Measurements from ENCODE around the gene RALA.
A peak's percentile ranks its signal among the peaks of the same experiment; 100 is the strongest.

RALA gene

DNA sequence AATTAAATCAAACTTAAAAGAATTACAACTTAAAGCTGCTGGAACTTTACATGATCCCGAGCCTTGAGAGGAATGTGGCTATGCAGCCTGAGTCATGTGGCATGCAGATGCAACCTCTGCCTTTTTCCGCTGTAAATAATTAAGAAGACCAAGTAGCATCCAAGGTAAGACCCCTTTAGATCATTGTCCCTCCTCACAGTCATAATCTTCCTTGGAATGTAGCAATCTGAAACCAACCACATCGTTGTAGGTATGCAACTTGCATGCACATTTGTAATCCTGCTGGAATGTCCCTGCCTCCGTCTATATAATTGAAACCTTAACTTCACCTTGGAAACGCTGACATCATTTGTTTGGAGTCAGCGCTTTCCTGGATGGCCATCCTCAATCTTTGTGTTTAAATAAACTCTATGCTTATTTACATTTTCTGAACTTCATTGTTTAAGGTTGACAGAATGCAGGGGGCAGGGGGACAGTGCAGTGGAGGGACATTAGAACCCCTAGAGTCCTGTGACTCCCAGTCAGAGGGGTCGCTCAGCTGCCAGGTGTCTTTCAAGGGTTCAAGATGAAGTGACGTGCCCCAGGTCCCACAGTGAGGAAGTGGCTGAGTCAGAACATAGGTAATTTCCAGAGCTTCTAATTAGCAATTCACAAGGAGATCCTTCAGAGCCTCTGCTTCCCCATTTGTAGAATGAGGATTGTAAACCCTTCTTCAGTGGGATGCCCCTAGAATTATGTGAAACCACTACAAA, 110.7 kb downstream of the RALA start:
- peak; percentile 80 for DNase-seq
- Histone ChIP-seq H3K27me3 (replicated peaks) (no peaks in the 10 kb centered on the region), H3K4me3 (ENCODE audit: low read depth, low read length) (peak overlapping the region; percentile 66), H3K36me3 (replicated peaks) (no peaks in the 10 kb centered on the region), H3K27ac (peak overlapping the region; percentile 87)
- in situ Hi-C loops (cut with HindIII; ENCODE audit: low pct_ligation_motif_present, low sequenced_read_pairs): loop anchor here (25.0 kb wide), 1 partner anchor 147 kb away; no protein-coding TSS in a partner anchor
- TF ChIP-seq, protein P1, sequence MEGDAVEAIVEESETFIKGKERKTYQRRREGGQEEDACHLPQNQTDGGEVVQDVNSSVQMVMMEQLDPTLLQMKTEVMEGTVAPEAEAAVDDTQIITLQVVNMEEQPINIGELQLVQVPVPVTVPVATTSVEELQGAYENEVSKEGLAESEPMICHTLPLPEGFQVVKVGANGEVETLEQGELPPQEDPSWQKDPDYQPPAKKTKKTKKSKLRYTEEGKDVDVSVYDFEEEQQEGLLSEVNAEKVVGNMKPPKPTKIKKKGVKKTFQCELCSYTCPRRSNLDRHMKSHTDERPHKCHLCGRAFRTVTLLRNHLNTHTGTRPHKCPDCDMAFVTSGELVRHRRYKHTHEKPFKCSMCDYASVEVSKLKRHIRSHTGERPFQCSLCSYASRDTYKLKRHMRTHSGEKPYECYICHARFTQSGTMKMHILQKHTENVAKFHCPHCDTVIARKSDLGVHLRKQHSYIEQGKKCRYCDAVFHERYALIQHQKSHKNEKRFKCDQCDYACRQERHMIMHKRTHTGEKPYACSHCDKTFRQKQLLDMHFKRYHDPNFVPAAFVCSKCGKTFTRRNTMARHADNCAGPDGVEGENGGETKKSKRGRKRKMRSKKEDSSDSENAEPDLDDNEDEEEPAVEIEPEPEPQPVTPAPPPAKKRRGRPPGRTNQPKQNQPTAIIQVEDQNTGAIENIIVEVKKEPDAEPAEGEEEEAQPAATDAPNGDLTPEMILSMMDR (IDR thresholded peaks at IDR 0.05; ENCODE audit: low read depth, low read length, missing control alignments): no peak

DNA sequence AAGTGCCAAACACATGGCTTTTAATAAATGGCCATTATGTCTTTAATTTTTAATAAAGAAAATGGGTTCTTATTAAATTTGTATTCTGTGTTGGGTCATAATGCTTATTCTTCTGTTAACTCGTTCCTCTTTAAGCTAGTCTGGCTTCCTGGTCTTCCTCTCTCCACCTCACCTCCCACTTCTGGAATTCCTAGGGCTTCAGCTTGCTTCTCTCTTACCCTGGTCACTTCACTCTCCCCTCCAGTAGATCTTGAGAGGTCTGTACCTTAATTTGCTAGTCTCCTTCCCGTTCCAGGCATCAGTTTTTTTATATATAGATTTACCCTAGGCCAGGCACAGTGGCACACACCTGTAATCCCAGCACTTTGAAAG, 111.2 kb downstream of the RALA start:
- Histone ChIP-seq H3K27ac (peak overlapping the region; percentile 87), H3K36me3 (replicated peaks) (no peaks in the 10 kb centered on the region), H3K27me3 (replicated peaks) (no peaks in the 10 kb centered on the region), H3K4me3 (ENCODE audit: low read depth, low read length) (no peak overlapping the region)
- in situ Hi-C loops (cut with HindIII; ENCODE audit: low pct_ligation_motif_present, low sequenced_read_pairs): loop anchor here (25.0 kb wide), 1 partner anchor 147 kb away; no protein-coding TSS in a partner anchor
- TF ChIP-seq, protein P1 (IDR thresholded peaks at IDR 0.05; ENCODE audit: low read depth, low read length, missing control alignments): no peak
- DNase-seq: no peak

DNA sequence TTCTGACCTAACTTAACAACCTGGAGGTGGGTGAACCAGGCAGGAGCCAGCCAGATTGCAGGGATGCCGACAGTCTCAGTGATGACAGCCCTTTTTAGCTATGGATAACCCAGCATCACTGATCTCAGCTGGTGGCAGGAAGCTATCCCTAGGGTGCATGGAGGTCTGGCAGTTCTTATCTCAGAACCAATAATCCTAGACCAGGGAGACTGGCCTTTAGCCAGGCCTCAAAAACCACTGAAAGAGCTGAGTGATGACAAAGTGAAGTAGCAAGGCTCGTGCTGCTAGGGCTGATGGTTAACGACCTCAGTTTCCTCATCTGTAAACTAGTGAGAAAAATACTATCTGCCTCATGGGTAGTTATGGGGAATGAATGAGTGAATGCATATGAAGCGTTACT, 112.5 kb downstream of the RALA start:
- TF ChIP-seq, protein P1 (IDR thresholded peaks at IDR 0.05; ENCODE audit: low read depth, low read length, missing control alignments): no peak
- peak; percentile 71 for DNase-seq
- Histone ChIP-seq H3K27me3 (replicated peaks) (no peaks in the 10 kb centered on the region), H3K27ac (no peak overlapping the region), H3K36me3 (replicated peaks) (no peaks in the 10 kb centered on the region), H3K4me3 (ENCODE audit: low read depth, low read length) (no peak overlapping the region)
- in situ Hi-C loops (cut with HindIII; ENCODE audit: low pct_ligation_motif_present, low sequenced_read_pairs): loop anchor here (25.0 kb wide), 1 partner anchor 149 kb away; no protein-coding TSS in a partner anchor

DNA sequence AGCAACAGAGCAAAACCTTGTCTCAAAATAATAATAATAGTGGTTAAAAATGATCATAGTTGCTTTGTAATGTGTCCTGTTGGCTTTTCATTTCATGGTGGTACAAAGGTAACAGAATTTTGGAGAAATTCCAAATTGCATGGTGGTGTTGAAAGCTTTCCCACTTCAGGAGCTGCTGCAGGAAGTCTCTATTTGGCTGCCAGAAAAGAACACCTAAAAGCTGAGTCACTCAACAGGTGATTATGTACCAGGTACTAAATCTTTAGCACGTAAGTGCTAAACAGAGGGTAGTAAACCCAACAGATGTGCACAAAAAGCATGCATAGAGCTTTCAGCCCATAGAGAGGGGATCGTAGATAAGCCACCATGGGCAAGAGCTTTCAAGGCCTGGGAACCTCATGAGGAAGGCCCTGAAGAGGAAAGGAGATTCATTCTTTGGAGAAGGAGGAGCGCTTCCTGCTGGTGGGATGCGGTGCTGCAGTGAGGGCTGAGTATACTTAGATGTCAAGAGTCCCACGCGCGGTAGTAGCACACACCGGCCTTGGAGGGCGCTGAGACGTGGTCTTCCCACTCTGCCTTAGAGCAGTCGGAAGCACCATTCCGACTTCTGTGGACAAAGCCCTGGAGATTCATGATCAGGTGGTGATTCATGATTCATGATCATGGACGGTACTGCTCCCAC, 118.7 kb downstream of the RALA start:
- TF ChIP-seq, protein P1 (IDR thresholded peaks at IDR 0.05; ENCODE audit: low read depth, low read length, missing control alignments): peak; percentile 64
- H3K27ac ChIP-seq: no peak overlapping the region
- no peaks in the 10 kb centered on the region for H3K36me3 ChIP-seq (replicated peaks)
- no peaks in the 10 kb centered on the region for H3K27me3 ChIP-seq (replicated peaks)
- in situ Hi-C loops (cut with HindIII; ENCODE audit: low pct_ligation_motif_present, low sequenced_read_pairs): loop anchor here (25.0 kb wide), 1 partner anchor 155 kb away; no protein-coding TSS in a partner anchor
- no peak overlapping the region for H3K4me3 ChIP-seq (ENCODE audit: low read depth, low read length)
- peak; percentile 4 for DNase-seq

DNA sequence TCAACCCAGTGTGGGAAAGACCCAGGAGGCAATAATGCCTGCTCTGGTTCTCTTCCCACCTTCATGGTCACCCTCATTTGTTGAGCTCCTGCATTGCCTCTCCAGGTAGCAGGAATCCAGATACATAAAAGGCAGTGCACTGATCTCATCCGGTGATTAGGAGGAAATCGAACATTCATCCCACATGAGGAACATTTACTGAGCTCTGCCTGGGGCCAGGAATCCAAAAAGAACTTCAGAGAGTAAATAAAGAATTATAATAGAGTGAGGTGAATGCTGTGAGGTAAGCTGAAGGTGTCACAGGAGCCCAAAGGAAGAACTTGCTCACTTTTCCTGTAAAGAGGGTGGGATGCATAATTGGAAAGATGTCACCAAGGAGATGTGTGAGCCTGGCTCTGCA, 121.2 kb downstream of the RALA start:
- Histone ChIP-seq H3K27me3 (replicated peaks) (no peaks in the 10 kb centered on the region), H3K27ac (no peak overlapping the region), H3K4me3 (ENCODE audit: low read depth, low read length) (no peak overlapping the region), H3K36me3 (replicated peaks) (no peaks in the 10 kb centered on the region)
- in situ Hi-C loops (cut with HindIII; ENCODE audit: low pct_ligation_motif_present, low sequenced_read_pairs): loop anchor here (25.0 kb wide), 1 partner anchor 157 kb away; no protein-coding TSS in a partner anchor
- no peak for DNase-seq
- TF ChIP-seq, protein P1 (IDR thresholded peaks at IDR 0.05; ENCODE audit: low read depth, low read length, missing control alignments): no peak

Measured in brain microvascular endothelial cell (primary cell).